Skeletal muscle cell (primary cell): ENCODE measurements around the gene TMC4.
"Not testable (repeated sequence)": the region's sequence is repeated elsewhere in the genome, so short reads cannot be mapped to it uniquely, and the experiment has no call there.

ENCODE experiments used
- DNase-seq: peaks from one replicate; pipeline ENCODE4 v3.0.0-alpha.2; 2010; ENCODE audit warnings: low read depth
- H3K4me3 ChIP-seq: 2 replicates; pipeline ENCODE4 v1.5.1; 2011; ENCODE audit warnings: low read depth, mild to moderate bottlenecking, control low read depth, low read length, moderate library complexity

Gene TMC4

GRCh38 chr19:54186351-54186750 is 13.4 kb upstream of the TMC4 start:
- no peak for DNase-seq
- no peak overlapping the region for H3K4me3 ChIP-seq

- no peak overlapping the region for H3K4me3 ChIP-seq
- no peak for DNase-seq
These were observed 10.5 kb upstream of the TMC4 start for GRCh38 chr19:54183431-54183830.

GRCh38 chr19:54181894-54182293 is 8.9 kb upstream of the TMC4 start:
- not testable (repeated sequence) for H3K4me3 ChIP-seq, DNase-seq

- no peak overlapping the region for H3K4me3 ChIP-seq
These were observed 7.7 kb upstream of the TMC4 start for GRCh38 chr19:54180691-54181091.

GRCh38 chr19:54179921-54180461 is 7.0 kb upstream of the TMC4 start:
- no peak overlapping the region for H3K4me3 ChIP-seq
- DNase-seq, result peak; percentile 45

More at GRCh38 chr19:54180691-54181091, 7.7 kb upstream of the TMC4 start:
- DNase-seq, result no peak

- no peak overlapping the region for H3K4me3 ChIP-seq
- no peak for DNase-seq
These were observed 6.4 kb upstream of the TMC4 start for GRCh38 chr19:54179262-54179852.

- H3K4me3 ChIP-seq, result no peak overlapping the region
- no peak for DNase-seq
These were observed 5.8 kb upstream of the TMC4 start for GRCh38 chr19:54178581-54179261.

GRCh38 chr19:54173951-54174834 is 1.2 kb upstream of the TMC4 start:
- no peak overlapping the region for H3K4me3 ChIP-seq
- DNase-seq, result no peak

GRCh38 chr19:54173359-54173699 is 369 bp upstream of the TMC4 start:
- DNase-seq, result no peak
- no peak overlapping the region for H3K4me3 ChIP-seq

- DNase-seq, H3K4me3 ChIP-seq: not testable (repeated sequence)
These were observed 1.1 kb downstream of the TMC4 start for GRCh38 chr19:54171736-54172431.

- DNase-seq, result no peak
- no peak overlapping the region for H3K4me3 ChIP-seq
These were observed 3.7 kb downstream of the TMC4 start for GRCh38 chr19:54169149-54169740.

GRCh38 chr19:54168174-54168917 is 4.6 kb downstream of the TMC4 start:
- H3K4me3 ChIP-seq, result no peak overlapping the region
- no peak for DNase-seq

GRCh38 chr19:54165222-54165621 is 7.7 kb downstream of the TMC4 start:
- no peak overlapping the region for H3K4me3 ChIP-seq
- no peak for DNase-seq

GRCh38 chr19:54164369-54165068 is 8.4 kb downstream of the TMC4 start:
- peak overlapping the region; percentile 21 for H3K4me3 ChIP-seq
- no peak for DNase-seq

GRCh38 chr19:54162884-54163283 is 10.1 kb downstream of the TMC4 start:
- H3K4me3 ChIP-seq, result no peak overlapping the region

GRCh38 chr19:54162241-54162805 is 10.6 kb downstream of the TMC4 start:
- no peak for DNase-seq
- H3K4me3 ChIP-seq, result peak overlapping the region; percentile 52

More at GRCh38 chr19:54162884-54163283, 10.1 kb downstream of the TMC4 start:
- DNase-seq, result no peak

GRCh38 chr19:54160854-54161253 is 12.1 kb downstream of the TMC4 start:
- peak overlapping the region; percentile 70 for H3K4me3 ChIP-seq
- DNase-seq, result no peak
